IgD-negative memory B cell (primary cell): ENCODE results near the gene PTPRM. TPM values are rescaled to one million over a fixed set of nuclear protein-coding genes. Genes with fewer than 3 reads are reported as not detected.
A peak's percentile ranks its signal among the peaks of the same experiment; 100 is the strongest.
"Not testable (repeated sequence)": the region's sequence is repeated elsewhere in the genome, so short reads cannot be mapped to it uniquely, and the experiment has no call there.

Experiments
- H3K27ac Mint-ChIP-seq, 3 donors: one replicate each; pipeline ENCODE4 v1.8.0; 2020 to 2022; ENCODE audit warnings: mild to moderate bottlenecking in 3 of 3, mixed read lengths in 3 of 3, moderate library complexity in 1 of 3
- H3K27me3 Mint-ChIP-seq: one replicate; pipeline ENCODE4 v1.8.0; 2021; ENCODE audit warnings: mixed read lengths
- H3K36me3 Mint-ChIP-seq: one replicate; pipeline ENCODE4 v1.8.0; 2020; ENCODE audit warnings: mild to moderate bottlenecking, mixed read lengths
- H3K4me1 Mint-ChIP-seq, 3 donors: one replicate each; pipeline ENCODE4 v1.8.0; 2020 to 2022; ENCODE audit warnings: mixed read lengths in 3 of 3, mild to moderate bottlenecking in 1 of 3
- H3K4me3 Mint-ChIP-seq, 4 donors: one replicate each; pipeline ENCODE4 v1.8.0; 2020 to 2022; ENCODE audit warnings: mild to moderate bottlenecking in 4 of 4, mixed read lengths in 4 of 4, moderate library complexity in 3 of 4
- H3K9me3 Mint-ChIP-seq, 3 donors: one replicate each; pipeline ENCODE4 v1.8.0; 2020 to 2021; ENCODE audit warnings: mixed read lengths in 3 of 3, mild to moderate bottlenecking in 1 of 3
- polyA plus RNA-seq: library from polyadenylated mRNA; unstranded; fragments of 300-500 nt; fragmentation: Illumina TruSeq; gene quantifications from one replicate; pipeline ENCODE4 v1.2.3, GENCODE V29; 2021

Gene PTPRM
- polyA plus RNA-seq, 1 donor from 2014 or later, result 0.61 TPM

DNA sequence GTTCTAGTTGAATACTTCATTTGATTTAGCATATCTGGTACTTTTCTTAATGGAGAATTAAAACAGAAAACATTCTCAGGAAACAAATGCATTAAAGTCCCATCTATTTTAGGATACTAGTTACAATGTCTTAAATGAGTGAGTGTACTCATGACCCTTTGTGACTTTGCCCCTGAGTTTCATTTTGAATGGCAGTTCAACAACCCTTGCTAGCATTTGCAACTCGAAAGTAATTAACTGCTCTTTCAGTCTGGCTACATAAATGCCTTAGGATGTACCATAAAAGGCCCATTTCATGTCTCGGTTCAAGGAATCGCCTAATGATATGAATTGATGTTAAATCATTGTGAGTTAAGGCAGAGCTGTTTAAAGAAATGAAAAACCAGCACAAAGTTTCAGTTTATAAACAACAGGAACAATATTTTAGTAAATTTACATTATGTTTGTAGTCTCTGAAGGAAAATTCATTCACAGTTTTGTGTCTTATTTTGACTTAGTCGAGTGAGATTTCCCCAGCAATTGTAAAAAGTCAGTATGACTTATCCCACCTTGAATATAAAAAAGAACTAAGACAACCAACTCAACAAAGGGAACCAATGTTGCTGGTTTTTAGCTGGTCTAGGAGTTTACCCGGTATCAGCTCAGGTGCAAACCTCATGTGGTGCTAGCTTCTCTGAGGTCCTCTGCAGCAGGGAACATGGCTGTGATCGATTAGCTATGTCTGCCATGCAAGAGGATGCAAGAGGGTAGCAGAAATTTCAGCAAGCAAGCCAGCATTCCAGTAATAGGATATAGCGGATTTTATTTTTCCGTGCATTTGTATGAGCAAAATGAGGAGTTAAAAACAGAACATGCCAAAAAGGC lies 386.2 kb downstream of the PTPRM start:
- Mint-ChIP-seq H3K4me1 (peaks cover 2 to 5% (median 4%) of the 10 kb centered on the region in 3 donors), H3K27me3 (no peaks in the 10 kb centered on the region), H3K27ac (no peak overlapping the region), H3K4me3 (no peak overlapping the region), H3K9me3 (no peaks in the 10 kb centered on the region), H3K36me3 (no peaks in the 10 kb centered on the region)

DNA sequence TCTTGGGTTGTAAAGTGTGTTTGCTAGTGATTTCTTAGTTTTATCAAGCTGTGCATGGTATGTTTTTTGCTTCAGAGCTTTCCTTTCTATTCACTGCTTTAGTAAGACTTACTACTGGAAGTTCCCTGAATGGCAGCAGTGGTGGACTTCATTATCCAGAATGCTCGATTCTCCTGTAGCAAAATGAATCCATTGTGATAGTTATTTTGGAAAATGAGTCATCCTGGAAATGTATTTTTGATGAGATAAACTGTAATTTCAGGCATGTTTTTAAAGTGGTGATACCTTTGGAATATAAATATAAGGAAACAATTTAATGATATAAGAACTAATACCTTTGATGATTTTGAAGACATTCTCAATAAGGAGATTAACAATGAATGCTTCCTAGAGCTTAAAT lies 387.1 kb downstream of the PTPRM start:
- Mint-ChIP-seq H3K4me3 (no peak overlapping the region), H3K4me1 (peaks cover 3 to 7% (median 5%) of the 10 kb centered on the region in 3 donors), H3K27ac (no peak overlapping the region), H3K9me3 (no peaks in the 10 kb centered on the region), H3K36me3 (no peaks in the 10 kb centered on the region), H3K27me3 (no peaks in the 10 kb centered on the region)

DNA sequence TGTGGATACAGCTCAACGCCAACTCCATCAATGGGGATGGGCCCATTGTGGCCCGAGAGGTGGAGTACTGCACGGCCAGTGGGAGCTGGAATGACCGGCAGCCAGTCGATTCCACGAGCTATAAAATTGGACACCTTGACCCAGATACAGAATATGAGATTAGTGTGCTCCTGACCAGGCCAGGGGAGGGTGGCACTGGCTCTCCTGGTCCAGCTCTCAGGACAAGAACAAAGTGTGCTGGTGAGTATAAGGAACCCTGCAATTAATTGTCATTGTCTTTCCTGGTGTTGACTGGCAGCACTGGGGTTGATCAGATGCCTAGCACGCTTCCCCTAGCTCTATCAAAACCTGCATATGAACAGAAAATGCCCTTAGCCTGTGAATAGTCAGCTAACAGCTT lies 388.1 kb downstream of the PTPRM start:
- H3K4me1 Mint-ChIP-seq, result peaks cover 3 to 7% (median 5%) of the 10 kb centered on the region in 3 donors
- no peak overlapping the region for H3K4me3 Mint-ChIP-seq
- no peaks in the 10 kb centered on the region for H3K27me3 Mint-ChIP-seq
- H3K36me3 Mint-ChIP-seq, result no peaks in the 10 kb centered on the region
- H3K27ac Mint-ChIP-seq, result no peak overlapping the region
- no peaks in the 10 kb centered on the region for H3K9me3 Mint-ChIP-seq

- Mint-ChIP-seq H3K36me3 (no peaks in the 10 kb centered on the region), H3K27ac (no peak overlapping the region), H3K27me3 (no peaks in the 10 kb centered on the region), H3K9me3 (no peaks in the 10 kb centered on the region), H3K4me3 (no peak overlapping the region), H3K4me1 (peaks cover 3 to 7% (median 5%) of the 10 kb centered on the region in 3 donors)
Measured at GRCh38 chr18:7957297-7957696, 390.2 kb downstream of the PTPRM start.

GRCh38 chr18:7958081-7958896 lies 391.2 kb downstream of the PTPRM start:
- Mint-ChIP-seq H3K27me3 (no peaks in the 10 kb centered on the region), H3K36me3 (no peaks in the 10 kb centered on the region), H3K9me3 (no peaks in the 10 kb centered on the region), H3K27ac (peak overlapping the region in 1 of 3 donors; percentile 3), H3K4me3 (peak overlapping the region in 2 of 4 donors; percentile 13 to 49), H3K4me1 (peaks cover under 1 to 5% (median 3%) of the 10 kb centered on the region in 3 donors)

- H3K27ac Mint-ChIP-seq, result no peak overlapping the region
- no peaks in the 10 kb centered on the region for H3K27me3 Mint-ChIP-seq
- no peaks in the 10 kb centered on the region for H3K36me3 Mint-ChIP-seq
- H3K4me1 Mint-ChIP-seq, result peaks cover 0 to 5% (median 3%) of the 10 kb centered on the region in 3 donors
- no peak overlapping the region for H3K4me3 Mint-ChIP-seq
- H3K9me3 Mint-ChIP-seq, result no peaks in the 10 kb centered on the region
Measured at GRCh38 chr18:7958897-7959146, 391.7 kb downstream of the PTPRM start.

GRCh38 chr18:7966682-7967081 lies 399.6 kb downstream of the PTPRM start:
- H3K27me3 Mint-ChIP-seq, H3K4me1 Mint-ChIP-seq, H3K9me3 Mint-ChIP-seq, H3K36me3 Mint-ChIP-seq, H3K27ac Mint-ChIP-seq, H3K4me3 Mint-ChIP-seq: not testable (repeated sequence)

DNA sequence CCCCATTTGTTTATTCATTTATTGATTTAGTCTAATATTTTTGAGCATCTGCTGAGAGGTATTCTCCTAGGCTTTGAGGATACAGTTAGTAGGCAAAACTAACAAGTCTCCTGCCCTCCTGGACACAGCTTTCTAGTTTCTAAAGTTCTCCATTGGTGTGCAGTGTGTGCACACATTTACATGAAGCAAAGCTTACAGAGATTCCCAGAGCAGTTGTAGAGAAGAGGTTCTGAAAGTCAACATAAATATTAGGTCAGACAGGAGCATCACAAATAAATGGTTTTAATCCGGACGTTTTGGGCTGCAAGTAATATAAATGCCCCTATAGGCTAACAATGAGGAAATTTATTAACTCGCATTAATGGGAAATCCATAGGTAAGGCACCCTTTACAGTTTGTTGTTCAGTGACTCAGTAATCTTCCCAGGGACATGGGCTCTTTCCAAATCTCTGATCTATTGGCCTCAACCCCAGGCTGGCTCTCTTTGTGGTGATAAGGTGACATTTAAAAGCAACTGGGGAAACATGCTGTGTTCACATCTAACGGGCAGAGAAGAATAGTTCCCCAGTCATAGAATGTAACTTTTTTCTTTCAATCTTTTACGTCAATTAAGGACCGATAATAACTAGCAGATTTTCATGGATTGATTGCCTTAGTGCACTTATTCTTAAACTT lies 407.2 kb downstream of the PTPRM start:
- no peak overlapping the region for H3K27ac Mint-ChIP-seq
- no peaks in the 10 kb centered on the region for H3K4me1 Mint-ChIP-seq
- no peak overlapping the region for H3K4me3 Mint-ChIP-seq
- H3K36me3 Mint-ChIP-seq, result no peaks in the 10 kb centered on the region
- peaks cover 0 to 9% (median 2%) of the 10 kb centered on the region in 3 donors for H3K9me3 Mint-ChIP-seq
- H3K27me3 Mint-ChIP-seq, result no peaks in the 10 kb centered on the region

GRCh38 chr18:7977897-7978296 lies 410.8 kb downstream of the PTPRM start:
- no peaks in the 10 kb centered on the region for H3K4me1 Mint-ChIP-seq
- no peaks in the 10 kb centered on the region for H3K27me3 Mint-ChIP-seq
- no peak overlapping the region for H3K27ac Mint-ChIP-seq
- peaks cover 0 to 9% (median 2%) of the 10 kb centered on the region in 3 donors for H3K9me3 Mint-ChIP-seq
- peaks cover 2% of the 10 kb centered on the region for H3K36me3 Mint-ChIP-seq
- no peak overlapping the region for H3K4me3 Mint-ChIP-seq

GRCh38 chr18:7978834-7979233 lies 411.7 kb downstream of the PTPRM start:
- Mint-ChIP-seq H3K36me3 (peaks cover 2% of the 10 kb centered on the region), H3K4me1 (no peaks in the 10 kb centered on the region), H3K9me3 (peaks cover 0 to 9% (median 0%) of the 10 kb centered on the region in 3 donors), H3K4me3 (no peak overlapping the region), H3K27me3 (no peaks in the 10 kb centered on the region), H3K27ac (no peak overlapping the region)

DNA sequence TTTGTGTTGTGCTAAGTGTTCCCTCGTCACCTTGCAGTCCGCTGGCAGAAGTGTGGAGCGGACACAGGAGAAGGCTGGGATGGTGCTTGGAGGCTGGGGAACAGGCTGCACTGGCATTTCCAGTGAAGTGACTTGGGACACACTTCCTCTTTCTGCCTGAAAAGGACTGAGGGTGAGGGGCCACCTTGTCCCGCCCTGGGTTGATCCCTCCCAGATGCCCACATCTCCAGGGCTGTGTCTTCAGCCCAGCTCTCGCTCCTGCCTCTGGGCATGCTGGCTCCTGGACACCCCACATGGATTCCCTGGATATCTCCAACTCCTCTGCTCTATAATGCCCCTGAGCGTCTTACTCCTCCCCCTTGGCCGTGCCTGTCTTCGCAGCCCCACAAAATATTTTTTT lies 412.6 kb downstream of the PTPRM start:
- peaks cover 0 to 6% (median 0%) of the 10 kb centered on the region in 3 donors for H3K9me3 Mint-ChIP-seq
- H3K27ac Mint-ChIP-seq, result no peak overlapping the region
- peaks cover 2% of the 10 kb centered on the region for H3K36me3 Mint-ChIP-seq
- no peaks in the 10 kb centered on the region for H3K4me1 Mint-ChIP-seq
- H3K27me3 Mint-ChIP-seq, result no peaks in the 10 kb centered on the region
- H3K4me3 Mint-ChIP-seq, result no peak overlapping the region

DNA sequence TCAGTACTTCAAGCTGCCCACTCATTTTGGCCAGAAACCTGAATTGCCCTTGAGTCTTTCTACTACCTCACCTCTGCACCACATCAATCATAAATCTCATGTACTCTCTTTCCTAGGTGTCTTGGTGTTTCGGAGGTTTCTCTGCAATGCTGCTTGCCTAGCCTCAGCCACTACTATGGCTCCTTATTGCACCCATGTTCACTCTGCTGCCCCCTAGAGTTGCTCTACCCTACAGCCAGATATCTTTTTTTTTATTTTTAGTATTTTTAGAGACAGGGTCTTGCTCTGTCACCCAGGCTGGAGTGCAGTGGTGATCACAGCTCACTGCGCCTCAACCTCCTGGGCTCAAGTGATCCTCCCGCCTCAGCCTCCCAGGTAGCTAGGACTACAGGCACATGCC lies 413.0 kb downstream of the PTPRM start:
- H3K27ac Mint-ChIP-seq, result no peak overlapping the region
- no peak overlapping the region for H3K4me3 Mint-ChIP-seq
- H3K27me3 Mint-ChIP-seq, result no peaks in the 10 kb centered on the region
- H3K4me1 Mint-ChIP-seq, result no peaks in the 10 kb centered on the region
- peaks cover 0 to 4% (median 0%) of the 10 kb centered on the region in 3 donors for H3K9me3 Mint-ChIP-seq
- peaks cover 2% of the 10 kb centered on the region for H3K36me3 Mint-ChIP-seq

- Mint-ChIP-seq H3K27me3 (no peaks in the 10 kb centered on the region), H3K27ac (no peak overlapping the region), H3K36me3 (peaks cover 2% of the 10 kb centered on the region), H3K4me1 (no peaks in the 10 kb centered on the region), H3K9me3 (peaks cover 0 to 4% (median 0%) of the 10 kb centered on the region in 3 donors), H3K4me3 (no peak overlapping the region)
Measured at GRCh38 chr18:7980656-7981055, 413.5 kb downstream of the PTPRM start.

DNA sequence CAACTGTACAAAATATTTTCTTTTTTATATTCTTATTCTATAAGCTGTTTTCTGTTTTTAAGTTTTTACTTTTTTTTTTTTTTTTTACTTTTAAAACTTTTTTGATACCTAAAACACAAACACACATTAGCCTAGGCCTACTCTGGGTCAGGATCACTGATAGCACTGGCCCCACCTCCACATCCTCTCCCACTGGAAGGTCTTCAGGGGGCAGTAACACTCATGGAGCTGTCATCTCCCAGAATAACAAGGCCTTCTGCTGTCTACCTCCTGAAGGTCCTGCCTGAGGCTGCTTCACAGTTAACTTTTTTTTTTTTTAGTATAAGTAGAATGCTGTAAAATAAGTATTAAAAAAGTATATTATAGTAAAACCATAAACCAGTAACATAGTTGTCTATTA lies 415.1 kb downstream of the PTPRM start:
- H3K9me3 Mint-ChIP-seq, result no peaks in the 10 kb centered on the region
- H3K36me3 Mint-ChIP-seq, result peaks cover 2% of the 10 kb centered on the region
- H3K27me3 Mint-ChIP-seq, result no peaks in the 10 kb centered on the region
- no peak overlapping the region for H3K27ac Mint-ChIP-seq
- no peak overlapping the region for H3K4me3 Mint-ChIP-seq
- no peaks in the 10 kb centered on the region for H3K4me1 Mint-ChIP-seq

GRCh38 chr18:7987284-7987976 lies 420.3 kb downstream of the PTPRM start:
- no peaks in the 10 kb centered on the region for H3K36me3 Mint-ChIP-seq
- no peaks in the 10 kb centered on the region for H3K27me3 Mint-ChIP-seq
- H3K27ac Mint-ChIP-seq, result no peak overlapping the region

More at GRCh38 chr18:7987284-7987976, 420.3 kb downstream of the PTPRM start:
- no peaks in the 10 kb centered on the region for H3K4me1 Mint-ChIP-seq
- peaks cover 3 to 4% (median 4%) of the 10 kb centered on the region in 3 donors for H3K9me3 Mint-ChIP-seq
- no peak overlapping the region for H3K4me3 Mint-ChIP-seq
